Measurements from ENCODE around the gene ALDH1B1. TPM values are rescaled to one million over a fixed set of nuclear protein-coding genes. Genes with fewer than 3 reads are reported as not detected.

Gene ALDH1B1
- polyA plus RNA-seq (2012; ENCODE audit: insufficient read depth, insufficient read length, low read depth), result 28.7 TPM

- DNase-seq, result peak; percentile 94
- H3K36me3 ChIP-seq, result peaks cover 22% of the 10 kb centered on the region
- no peaks in the 10 kb centered on the region for H3K4me1 ChIP-seq
- H3K4me3 ChIP-seq (ENCODE audit: low read depth, low read length), result peak within 1 kb of the TSS; percentile 84
- TF ChIP-seq CTCF (IDR thresholded peaks at IDR 0.05; ENCODE audit: low read depth, low read length), result peak; percentile 27; the same call in 1 of the 2 replicates
- H3K27me3 ChIP-seq, result no peaks in the 10 kb centered on the region
- H3K9me3 ChIP-seq, result no peaks in the 10 kb centered on the region
Measured at GRCh38 chr9:38392235-38393127, at the start of gene ALDH1B1. TSS of gene ALDH1B1 (plus strand) at chr9:38392702. CDS start at chr9:38395749, 3,047 bp downstream.

GRCh38 chr9:38343037-38343436 is 49.5 kb upstream of the ALDH1B1 start:
- TF ChIP-seq CTCF (IDR thresholded peaks at IDR 0.05; ENCODE audit: low read depth, low read length), result no peak
- Histone ChIP-seq H3K27me3 (no peaks in the 10 kb centered on the region), H3K4me1 (no peaks in the 10 kb centered on the region)

GRCh38 chr9:38343552-38343951 is 49.0 kb upstream of the ALDH1B1 start:
- no peak for DNase-seq
- Histone ChIP-seq H3K4me1 (no peaks in the 10 kb centered on the region), H3K36me3 (no peaks in the 10 kb centered on the region), H3K9me3 (no peaks in the 10 kb centered on the region; the same call in 1 of the 2 replicates), H3K4me3 (ENCODE audit: low read depth, low read length) (no peak overlapping the region), H3K27me3 (no peaks in the 10 kb centered on the region)
- TF ChIP-seq CTCF (IDR thresholded peaks at IDR 0.05; ENCODE audit: low read depth, low read length), result no peak

More at GRCh38 chr9:38343037-38343436, 49.5 kb upstream of the ALDH1B1 start:
- Histone ChIP-seq H3K36me3 (no peaks in the 10 kb centered on the region), H3K4me3 (ENCODE audit: low read depth, low read length) (no peak overlapping the region), H3K9me3 (no peaks in the 10 kb centered on the region; the same call in 1 of the 2 replicates)
- no peak for DNase-seq

GRCh38 chr9:38344566-38345324 is 47.8 kb upstream of the ALDH1B1 start:
- no peaks in the 10 kb centered on the region for H3K27me3 ChIP-seq
- H3K4me3 ChIP-seq (ENCODE audit: low read depth, low read length), result no peak overlapping the region
- no peaks in the 10 kb centered on the region for H3K9me3 ChIP-seq
- no peaks in the 10 kb centered on the region for H3K36me3 ChIP-seq
- H3K4me1 ChIP-seq, result no peaks in the 10 kb centered on the region
- DNase-seq, result no peak
- no peak for TF ChIP-seq CTCF (IDR thresholded peaks at IDR 0.05; ENCODE audit: low read depth, low read length)

- no peak for TF ChIP-seq CTCF (IDR thresholded peaks at IDR 0.05; ENCODE audit: low read depth, low read length)
- no peaks in the 10 kb centered on the region for H3K36me3 ChIP-seq
- no peaks in the 10 kb centered on the region for H3K4me1 ChIP-seq
- DNase-seq, result no peak
- no peaks in the 10 kb centered on the region for H3K27me3 ChIP-seq
- no peak overlapping the region for H3K4me3 ChIP-seq (ENCODE audit: low read depth, low read length)
- H3K9me3 ChIP-seq, result no peaks in the 10 kb centered on the region
Measured at GRCh38 chr9:38345851-38346755, 46.4 kb upstream of the ALDH1B1 start.

Data from BE2C (cell line).